HCT116 (cell line): Measurements from ENCODE around the gene DDX53. TPM values are rescaled to one million over a fixed set of nuclear protein-coding genes. Genes with fewer than 3 reads are reported as not detected.

Source experiments
- ATAC-seq: fragments of 200-7000 bp; cut with Tn5 transposase; 2 replicates; pipeline ENCODE4 v1.9.1; 2020; ENCODE audit warnings: mild to moderate bottlenecking, moderate library complexity
- BruUV-seq: library from RNA; stranded (reverse); fragments of 400-500 nt; replicated peaks from 2 replicates; lab custom pipeline; 2021; lab: Mats Ljungman, UMichigan
- CTCF ChIA-PET: fragments of 300-600 bp; sonication (Branson Sonifier 250); formaldehyde crosslinking; loops from one replicate; lab custom pipeline; 2021; ENCODE audit warnings: antibody characterized with exemption; lab: Charles Lee
- POLR2A ChIA-PET: fragments of 300-600, 350-600 bp; sonication (Branson Sonifier 250); formaldehyde crosslinking; loops from one replicate; lab custom pipeline; 2021; ENCODE audit warnings: antibody characterized with exemption; lab: Charles Lee
- RAD21 ChIA-PET, 2 experiments: fragments of 300-600 bp; sonication (Branson Sonifier 250); formaldehyde crosslinking; loops; one replicate each; lab custom pipeline; 2023; ENCODE audit warnings: low total read pairs in 2 of 2; ENCODE audit not compliant: uncharacterized antibody in 2 of 2, unreplicated experiment in 2 of 2, low non-redundant PET in 1 of 2; lab: Charles Lee
- DNase-seq: peaks from one replicate; pipeline ENCODE4 v3.0.0-alpha.2; 2010; ENCODE audit warnings: low read depth, low spot score
- H2AFZ ChIP-seq: fragments of 200-600 bp; shearing (Covaris generic), sonication (generic); 2 replicates; pipeline ENCODE4 v1.6.1; 2017; ENCODE audit warnings: low read depth, mixed run types, mixed read lengths, antibody characterized with exemption, low read length; ENCODE audit not compliant: poor library complexity, severe bottlenecking
- H3K27ac ChIP-seq: 2 replicates; pipeline ENCODE4 v1.5.1; 2012; ENCODE audit warnings: low read depth, low read length
- H3K27me3 ChIP-seq: fragments of 200-600 bp; sonication (generic); 2 replicates; pipeline ENCODE4 v1.6.1; 2016; ENCODE audit warnings: mixed run types, low read length, mixed read lengths; ENCODE audit not compliant: insufficient read depth
- H3K36me3 ChIP-seq, 2 experiments: fragments of 200-500 bp in 1 of 2; fragments of 200-600 bp in 1 of 2; sonication (Bioruptor generic) in 1 of 2; sonication (generic) in 1 of 2; 2 replicates each; pipeline versions ENCODE4 v1.5.1 to v1.6.1; 2014 to 2016; ENCODE audit warnings: low read length in 2 of 2, inconsistent platforms in 1 of 2, mixed read lengths in 1 of 2, mixed run types in 1 of 2; ENCODE audit not compliant: insufficient read depth in 2 of 2, control insufficient read depth in 1 of 2
- H3K4me1 ChIP-seq, 2 experiments: fragments of 200-600 bp in 1 of 2; sonication (generic) in 1 of 2; 2 replicates each; pipeline versions ENCODE4 v1.5.1 to v1.6.1; 2012 to 2017; ENCODE audit warnings: low read length in 2 of 2, inconsistent platforms in 1 of 2, mild to moderate bottlenecking in 1 of 2, mixed read lengths in 1 of 2, mixed run types in 1 of 2, moderate library complexity in 1 of 2; ENCODE audit not compliant: insufficient read depth in 2 of 2, control insufficient read depth in 1 of 2
- H3K4me2 ChIP-seq: fragments of 200-600 bp; sonication (generic); 2 replicates; pipeline ENCODE4 v1.6.1; 2017; ENCODE audit warnings: mixed run types, low read length, mixed read lengths
- H3K4me3 ChIP-seq, 2 experiments: fragments of 200-600 bp in 1 of 2; sonication (generic) in 1 of 2; replicated peaks in 1 of 2; 2 replicates each; pipeline ENCODE4 v1.5.1; 2011 to 2016; ENCODE audit warnings: low read length in 2 of 2, control low read depth in 1 of 2, low read depth in 1 of 2, mild to moderate bottlenecking in 1 of 2, mixed read lengths in 1 of 2, mixed run types in 1 of 2
- H3K79me2 ChIP-seq: fragments of 200-600 bp; sonication (generic); 2 replicates; pipeline ENCODE4 v1.6.1; 2017; ENCODE audit warnings: mild to moderate bottlenecking, mixed run types, low read length, moderate library complexity, mixed read lengths; ENCODE audit not compliant: insufficient read depth
- H3K9ac ChIP-seq: fragments of 200-600 bp; sonication (generic); 2 replicates; pipeline ENCODE4 v1.6.1; 2016; ENCODE audit warnings: low read length, mixed read lengths
- H3K9me2 ChIP-seq: fragments of 200-600 bp; sonication (generic), shearing (Covaris generic); 2 replicates; pipeline ENCODE4 v1.6.1; 2017; ENCODE audit warnings: mixed run types, mild to moderate bottlenecking, moderate library complexity; ENCODE audit not compliant: insufficient read depth
- H3K9me3 ChIP-seq, 2 experiments: fragments of 200-500 bp in 1 of 2; fragments of 200-600 bp in 1 of 2; sonication (Bioruptor generic) in 1 of 2; sonication (generic) in 1 of 2; 2 replicates each; pipeline ENCODE4 v1.6.1; 2014 to 2017; ENCODE audit warnings: low read length in 2 of 2, mixed read lengths in 2 of 2, inconsistent platforms in 1 of 2, low read depth in 1 of 2, mild to moderate bottlenecking in 1 of 2, mixed run types in 1 of 2, moderate library complexity in 1 of 2; ENCODE audit not compliant: control insufficient read depth in 1 of 2, insufficient read depth in 1 of 2
- H4K20me1 ChIP-seq: fragments of 200-600 bp; sonication (generic), shearing (Covaris generic); 2 replicates; pipeline ENCODE4 v1.6.1; 2017; ENCODE audit warnings: mixed run types, mild to moderate bottlenecking, moderate library complexity; ENCODE audit not compliant: insufficient read depth
- CEBPB ChIP-seq: IDR thresholded peaks from 2 replicates; pipeline ENCODE4 v1.6.1; 2012; ENCODE audit warnings: low read depth
- EZH2 ChIP-seq: fragments of 200-600 bp; sonication (generic); IDR thresholded peaks from 2 replicates; pipeline ENCODE4 v1.6.1; 2017; ENCODE audit warnings: antibody characterized with exemption, mixed run types
- FOSL1 ChIP-seq: IDR thresholded peaks from 2 replicates; pipeline ENCODE4 v1.6.1; 2012; ENCODE audit warnings: low read depth
- JUND ChIP-seq: IDR thresholded peaks from 2 replicates; pipeline ENCODE4 v1.6.1; 2012
- MAX ChIP-seq: IDR thresholded peaks from 2 replicates; pipeline ENCODE4 v1.6.1; 2012
- POLR2A ChIP-seq: IDR thresholded peaks from 2 replicates; pipeline ENCODE4 v1.7.0; 2011; ENCODE audit warnings: borderline replicate concordance; ENCODE audit not compliant: insufficient read depth, insufficient read length; ENCODE audit errors: extremely low read depth
- RAD21 ChIP-seq: IDR thresholded peaks from 2 replicates; pipeline ENCODE4 v1.6.1; 2012; ENCODE audit warnings: low read depth, mild to moderate bottlenecking
- REST ChIP-seq: IDR thresholded peaks from 2 replicates; pipeline ENCODE4 v1.6.1; 2012; ENCODE audit warnings: low read depth
- SIN3A ChIP-seq: IDR thresholded peaks from 2 replicates; pipeline ENCODE4 v1.6.1; 2012; ENCODE audit warnings: low read depth
- SRF ChIP-seq: IDR thresholded peaks from 2 replicates; pipeline ENCODE4 v1.6.1; 2012; ENCODE audit warnings: low read depth
- TCF7L2 ChIP-seq: IDR thresholded peaks from 2 replicates; pipeline ENCODE4 v1.7.0; 2011; ENCODE audit warnings: borderline replicate concordance, inconsistent platforms; ENCODE audit not compliant: insufficient read depth, insufficient read length; ENCODE audit errors: extremely low read depth
- ZFX ChIP-seq: fragments of 450-650 bp; IDR thresholded peaks from 2 replicates; pipeline ENCODE4 v1.6.1; 2017
- ZNF274 ChIP-seq: fragments of 200-500 bp; sonication (Bioruptor generic); IDR thresholded peaks from 2 replicates; pipeline ENCODE4 v1.6.1; 2014; ENCODE audit warnings: mild to moderate bottlenecking, low read depth, low read length, inconsistent platforms
- intact Hi-C: fragments of 100-400 bp; cut with micrococcal nuclease; formaldehyde crosslinking; loops from 2 replicates; pipeline ENCODE4 v1.10.0; 2022
- total RNA-seq: library from RNA; stranded (reverse); gene quantifications from one replicate; pipeline ENCODE4 v1.2.1, GENCODE V29; 2021; ENCODE audit not compliant: unreplicated experiment
- TF ChIP-seq, protein P1 (sequence below), 3 experiments: fragments of 200-600 bp in 1 of 3; sonication (generic) in 1 of 3; IDR thresholded peaks in 2 of 3; conservative IDR thresholded peaks in 1 of 3; 2 replicates each; pipeline ENCODE4 v1.5.1; 2012 to 2017; ENCODE audit warnings: low read depth in 2 of 3, low read length in 2 of 3, antibody characterized with exemption in 1 of 3, borderline replicate concordance in 1 of 3, control low read depth in 1 of 3, mild to moderate bottlenecking in 1 of 3, mixed read lengths in 1 of 3, mixed run types in 1 of 3, moderate library complexity in 1 of 3; ENCODE audit not compliant: insufficient read depth in 1 of 3

Gene DDX53
- total RNA-seq, 1 experiment from 2014 or later, result not detected

- CTCF ChIA-PET, result no interaction called here
- intact Hi-C loops, result no loop called here
- no peak overlapping the region for H3K9ac ChIP-seq
- DNase-seq (no peak), ATAC-seq (no peak)
- POLR2A ChIA-PET, result no interaction called here
- no peaks in the 10 kb centered on the region for H3K79me2 ChIP-seq
- no peaks in the 10 kb centered on the region for H4K20me1 ChIP-seq
- RAD21 ChIA-PET, result no interaction called here
- no peaks in the 10 kb centered on the region for H3K36me3 ChIP-seq
- H3K9me2 ChIP-seq, result no peaks in the 10 kb centered on the region
- H3K27ac ChIP-seq, result no peak overlapping the region
- H3K9me3 ChIP-seq, result no peaks in the 10 kb centered on the region
- H2AFZ ChIP-seq, result no peak overlapping the region
- TF ChIP-seq EZH2, result no peak
- TF ChIP-seq SIN3A, result no peak
- no peak for TF ChIP-seq ZNF274
- no peak for TF ChIP-seq POLR2A
- no peak for TF ChIP-seq CEBPB
- no peak for TF ChIP-seq ZFX
- no peak for TF ChIP-seq FOSL1
- TF ChIP-seq MAX, result no peak
- TF ChIP-seq TCF7L2, result no peak
- TF ChIP-seq, protein P1, sequence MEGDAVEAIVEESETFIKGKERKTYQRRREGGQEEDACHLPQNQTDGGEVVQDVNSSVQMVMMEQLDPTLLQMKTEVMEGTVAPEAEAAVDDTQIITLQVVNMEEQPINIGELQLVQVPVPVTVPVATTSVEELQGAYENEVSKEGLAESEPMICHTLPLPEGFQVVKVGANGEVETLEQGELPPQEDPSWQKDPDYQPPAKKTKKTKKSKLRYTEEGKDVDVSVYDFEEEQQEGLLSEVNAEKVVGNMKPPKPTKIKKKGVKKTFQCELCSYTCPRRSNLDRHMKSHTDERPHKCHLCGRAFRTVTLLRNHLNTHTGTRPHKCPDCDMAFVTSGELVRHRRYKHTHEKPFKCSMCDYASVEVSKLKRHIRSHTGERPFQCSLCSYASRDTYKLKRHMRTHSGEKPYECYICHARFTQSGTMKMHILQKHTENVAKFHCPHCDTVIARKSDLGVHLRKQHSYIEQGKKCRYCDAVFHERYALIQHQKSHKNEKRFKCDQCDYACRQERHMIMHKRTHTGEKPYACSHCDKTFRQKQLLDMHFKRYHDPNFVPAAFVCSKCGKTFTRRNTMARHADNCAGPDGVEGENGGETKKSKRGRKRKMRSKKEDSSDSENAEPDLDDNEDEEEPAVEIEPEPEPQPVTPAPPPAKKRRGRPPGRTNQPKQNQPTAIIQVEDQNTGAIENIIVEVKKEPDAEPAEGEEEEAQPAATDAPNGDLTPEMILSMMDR (IDR thresholded peaks at IDR 0.05 in 2 of 3, conservative IDR thresholded peaks at IDR 0.05 in 1 of 3; ENCODE audit: borderline replicate concordance in 1 of 3, insufficient read depth in 1 of 3, low read depth in 2 of 3, low read length in 2 of 3), result no peak
- no peak for TF ChIP-seq JUND
- no peak for TF ChIP-seq RAD21
- TF ChIP-seq REST, result no peak
- no peak for TF ChIP-seq SRF
- BruUV-seq, result no TSS peak
- H3K27me3 ChIP-seq, result no peaks in the 10 kb centered on the region
- H3K4me3 ChIP-seq, result no peak overlapping the region
- no peaks in the 10 kb centered on the region for H3K4me1 ChIP-seq
- no peak overlapping the region for H3K4me2 ChIP-seq
Measured at GRCh38 chrX:23052324-23052723, 52.6 kb downstream of the DDX53 start.
